A549 (cell line): ENCODE results near the gene TRIM7. TPM values are rescaled to one million over a fixed set of nuclear protein-coding genes. Genes with fewer than 3 reads are reported as not detected.

Experiments
- ATAC-seq, 2 experiments: fragments of 200-7000 bp in 1 of 2; fragments of >200 bp in 1 of 2; cut with Nextera tagmentation in 1 of 2; cut with Tn5 transposase in 1 of 2; 3 replicates each; pipeline versions ENCODE4 v1.8.0 to v1.9.1; 2018 to 2020; ENCODE audit warnings: mild to moderate bottlenecking in 1 of 2, moderate library complexity in 1 of 2
- CTCF ChIA-PET: fragments of 300-600 bp; sonication (Branson Sonifier 250); formaldehyde crosslinking; extraction: SDS; loops from one replicate; lab custom pipeline; 2021; ENCODE audit warnings: antibody characterized with exemption, inconsistent platforms; lab: Yijun Ruan, JAX
- POLR2A ChIA-PET: fragments of 350-600 bp; formaldehyde crosslinking; extraction: SDS; loops from one replicate; lab custom pipeline; 2021; ENCODE audit warnings: antibody characterized with exemption, inconsistent platforms; lab: Yijun Ruan, JAX
- DNase-seq, 2 experiments: peaks; one replicate each; pipeline versions ENCODE4 v3.0.0 to v3.0.0-alpha.2; 2011 to 2016; ENCODE audit warnings: low read depth in 1 of 2, low spot score in 1 of 2
- FAIRE-seq: peaks from 2 replicates; lab custom pipeline; 2011; peaks lifted over from hg19 to GRCh38; lab: Jason Lieb, UNC
- H3K27ac ChIP-seq, 2 experiments: fragments of >200 bp; sonication (Bioruptor Twin); formaldehyde crosslinking; 3 replicates each; pipeline ENCODE4 v1.5.1; 2016 to 2017
- H3K4me1 ChIP-seq: fragments of >200 bp; sonication (Bioruptor Twin); formaldehyde crosslinking; 3 replicates; pipeline ENCODE4 v1.6.1; 2016
- H3K4me2 ChIP-seq: fragments of >200 bp; sonication (Bioruptor Twin); formaldehyde crosslinking; 3 replicates; pipeline ENCODE4 v1.6.1; 2016
- H3K4me3 ChIP-seq: fragments of >200 bp; sonication (Bioruptor Twin); formaldehyde crosslinking; 3 replicates; pipeline ENCODE4 v1.5.1; 2016
- H3K9me3 ChIP-seq: fragments of >200 bp; sonication (Bioruptor Twin); formaldehyde crosslinking; 3 replicates; pipeline ENCODE4 v1.6.1; 2016
- CBX8 ChIP-seq: fragments of 200-600 bp; sonication (generic); IDR thresholded peaks from 2 replicates; pipeline ENCODE4 v1.6.1; 2016
- CHD2 ChIP-seq: fragments of 150-350 bp; IDR thresholded peaks from 2 replicates; pipeline ENCODE4 v1.6.1; 2014; ENCODE audit warnings: low read length; ENCODE audit not compliant: partially characterized antibody
- HDAC2 ChIP-seq: fragments of 200-600 bp; sonication (generic); IDR thresholded peaks from 2 replicates; pipeline ENCODE4 v1.6.1; 2016
- MAZ ChIP-seq: fragments of 150-350 bp; IDR thresholded peaks from 2 replicates; pipeline ENCODE4 v1.6.1; 2014; ENCODE audit warnings: antibody characterized with exemption, low read depth, low read length, borderline replicate concordance
- RFX5 ChIP-seq: fragments of 450-650 bp; IDR thresholded peaks from 2 replicates; pipeline ENCODE4 v1.7.1; 2014; ENCODE audit warnings: antibody characterized with exemption, mild to moderate bottlenecking, moderate library complexity
- TFCP2L1 ChIP-seq: fragments of 250-450 bp; sonication (Bioruptor Pico); IDR thresholded peaks from 2 replicates; pipeline ENCODE4 v1.5.0; 2021; ENCODE audit warnings: mild to moderate bottlenecking
- TP53 ChIP-seq: fragments of 250-450 bp; sonication (Bioruptor Pico); IDR thresholded peaks from 2 replicates; pipeline ENCODE4 v1.5.0; 2021; ENCODE audit warnings: mild to moderate bottlenecking, moderate library complexity
- WGBS: methylation state at CpG from one replicate; pipeline ENCODE4 v1.1.6; 2017; ENCODE audit errors: missing lambda C conversion rate; 5-methylcytosine and 5-hydroxymethylcytosine counted together
- polyA plus RNA-seq, 4 experiments: library from polyadenylated mRNA; depleted of rRNA in 3 of 4; stranded (reverse); fragments of >200 nt; fragmentation: RNase III in 1 of 4; extraction: RNeasy Plus Mini Kit Qiagen cat#74134 plus additional on column Dnase treatment in 1 of 4; gene quantifications; 2 replicates in 3 of 4; 3 replicates in 1 of 4; pipeline ENCODE4 v1.2.3, GENCODE V29; 2011 to 2017
- TF ChIP-seq, protein P1 (sequence below): IDR thresholded peaks from 2 replicates; pipeline ENCODE4 v1.6.1; 2012
- TF ChIP-seq, protein P2 (sequence below): fragments of 450-650 bp; IDR thresholded peaks from 2 replicates; pipeline ENCODE4 v1.6.1; 2014; ENCODE audit warnings: antibody characterized with exemption
- TF ChIP-seq, protein P3 (sequence below): fragments of 250-450 bp; sonication (Bioruptor Pico); IDR thresholded peaks from 2 replicates; pipeline ENCODE4 v1.5.0; 2021; ENCODE audit warnings: mild to moderate bottlenecking, moderate library complexity, borderline replicate concordance
- TF ChIP-seq, protein P4 (sequence below): IDR thresholded peaks from 2 replicates; pipeline ENCODE4 v1.6.1; 2012; ENCODE audit warnings: low read depth, borderline replicate concordance
- TF ChIP-seq, protein P5 (sequence below): fragments of 150-350 bp; IDR thresholded peaks from 2 replicates; pipeline ENCODE4 v1.6.1; 2014; ENCODE audit warnings: low read depth, mild to moderate bottlenecking, low read length
- TF ChIP-seq, protein P6 (sequence below): fragments of >200 bp; sonication (Bioruptor Twin); formaldehyde crosslinking; IDR thresholded peaks from 2 replicates; pipeline ENCODE4 v1.6.1; 2016

The TRIM7 gene
- polyA plus RNA-seq, 2 of the 4 experiments (the other 2 are of a cell fraction), result 21.8 to 30.7 TPM

DNA sequence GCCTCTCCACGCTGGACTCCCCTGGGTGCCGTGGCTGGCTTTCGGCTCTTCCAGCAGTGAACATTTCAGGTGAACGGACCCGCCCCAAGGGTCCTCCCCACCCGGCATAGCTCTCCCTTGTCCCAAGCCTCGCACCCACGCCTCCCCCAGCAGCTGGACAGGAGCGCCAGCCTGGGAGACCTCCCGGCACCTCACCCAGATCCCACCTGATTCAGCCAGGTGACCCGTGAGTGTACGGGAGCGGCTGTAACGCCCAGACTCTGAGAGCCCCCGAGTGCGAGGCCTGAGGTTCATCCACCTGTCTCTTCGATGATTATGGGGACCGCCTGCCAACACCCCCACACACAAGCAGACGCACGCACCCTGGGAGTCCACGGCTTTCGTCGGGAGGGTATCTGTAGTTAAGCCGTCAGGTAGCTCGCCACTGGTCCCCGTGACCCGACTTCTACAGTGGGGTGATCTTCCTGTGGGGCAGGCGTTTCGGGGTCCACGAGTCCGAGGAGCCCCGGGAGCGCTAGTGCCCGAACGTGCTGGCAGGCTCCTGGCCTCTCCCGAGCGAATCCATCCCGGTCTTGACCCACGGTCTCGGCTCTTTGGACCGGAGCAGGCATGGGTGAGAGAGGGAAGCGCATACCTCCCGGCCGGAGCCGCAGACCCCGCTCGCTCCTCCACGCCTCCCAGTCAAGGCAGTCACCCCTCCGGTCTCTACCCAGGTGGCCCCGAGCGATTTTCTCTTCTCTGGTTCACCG lies 14.9 kb downstream of the TRIM7 start:
- POLR2A ChIA-PET, result interaction anchor here (1.3 to 6.4 kb wide), 4 partner anchors 15 to 45 kb away, joined by 3 to 159 read pairs (median 26); partner anchors contain the start of genes TRIM41 and TRIM7
- no peak for FAIRE-seq
- H3K9me3 ChIP-seq, result no peaks in the 10 kb centered on the region
- peak overlapping the region; percentile 82 for H3K4me3 ChIP-seq
- CTCF ChIA-PET, result interaction anchor here (0.7 to 4.5 kb wide), 14 partner anchors 8 to 406 kb away, joined by 3 to 33 read pairs (median 5); partner anchors contain the start of gene TRIM7
- TF ChIP-seq TFCP2L1 (CRISPR knock-in tag) (0 out of 2 replicates have a peak, but pooled peaks have one; percentile 40), TP53 (CRISPR knock-in tag) (no peak), MAZ (no peak), RFX5 (no peak), CHD2 (no peak)
- TF ChIP-seq, protein P1, sequence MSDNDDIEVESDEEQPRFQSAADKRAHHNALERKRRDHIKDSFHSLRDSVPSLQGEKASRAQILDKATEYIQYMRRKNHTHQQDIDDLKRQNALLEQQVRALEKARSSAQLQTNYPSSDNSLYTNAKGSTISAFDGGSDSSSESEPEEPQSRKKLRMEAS, result peak; percentile 5; the same call in 1 of the 2 replicates
- TF ChIP-seq, protein P2, sequence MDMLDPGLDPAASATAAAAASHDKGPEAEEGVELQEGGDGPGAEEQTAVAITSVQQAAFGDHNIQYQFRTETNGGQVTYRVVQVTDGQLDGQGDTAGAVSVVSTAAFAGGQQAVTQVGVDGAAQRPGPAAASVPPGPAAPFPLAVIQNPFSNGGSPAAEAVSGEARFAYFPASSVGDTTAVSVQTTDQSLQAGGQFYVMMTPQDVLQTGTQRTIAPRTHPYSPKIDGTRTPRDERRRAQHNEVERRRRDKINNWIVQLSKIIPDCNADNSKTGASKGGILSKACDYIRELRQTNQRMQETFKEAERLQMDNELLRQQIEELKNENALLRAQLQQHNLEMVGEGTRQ, result no peak
- TF ChIP-seq, all 56 proteins: peak for 2
- DNase-seq (no peak), ATAC-seq (peak in 1 of 2 experiments; percentile 1; a peak in 2 of 6 replicates)
- peak overlapping the region; percentile 96 for H3K27ac ChIP-seq
- 2% methylated on average over 25 of the region's 52 CpGs for WGBS
- peaks cover 19% of the 10 kb centered on the region for H3K4me1 ChIP-seq
- peak overlapping the region; percentile 99 for H3K4me2 ChIP-seq

DNA sequence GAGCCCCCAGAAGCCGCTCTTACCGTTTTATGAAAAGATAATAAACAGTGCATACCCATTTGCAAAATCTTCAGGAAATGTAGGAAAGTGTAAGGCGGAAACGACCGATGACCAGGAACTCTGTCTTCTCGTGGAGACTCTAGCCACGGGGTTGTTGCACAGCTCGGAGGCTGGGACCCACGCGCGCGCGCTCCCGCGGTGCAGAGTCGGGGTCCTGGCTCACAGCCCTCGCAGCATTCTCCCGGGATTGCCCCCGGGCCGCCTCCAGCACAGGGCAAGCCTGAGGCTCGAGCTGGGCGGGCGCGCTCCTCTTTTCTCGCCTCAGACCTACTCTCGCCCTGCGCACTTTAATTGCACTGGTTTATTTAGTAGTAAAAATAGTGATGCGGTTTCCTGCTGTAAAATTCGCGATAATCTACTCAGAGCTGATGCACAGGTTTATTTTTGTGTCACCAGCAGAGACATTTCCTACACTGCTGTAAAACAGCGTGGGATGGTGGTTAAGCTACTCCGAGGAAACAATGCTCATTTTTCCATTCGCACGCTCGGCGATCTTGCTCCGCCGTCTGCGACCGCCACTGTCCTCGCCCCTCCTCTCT lies 15.5 kb downstream of the TRIM7 start:
- ChIA-PET POLR2A (interaction anchor here (1.5 to 6.4 kb wide), 3 partner anchors 16 to 45 kb away, joined by 4 to 159 read pairs (median 48); partner anchors contain the start of genes TRIM41 and TRIM7), CTCF (interaction anchor here (0.7 to 4.5 kb wide), 14 partner anchors 8 to 405 kb away, joined by 3 to 33 read pairs (median 6); partner anchors contain the start of gene TRIM7)
- Histone ChIP-seq H3K4me2 (peak overlapping the region; percentile 99), H3K27ac (peak overlapping the region; percentile 96), H3K4me1 (peaks cover 22% of the 10 kb centered on the region), H3K4me3 (peak overlapping the region; percentile 82), H3K9me3 (no peaks in the 10 kb centered on the region)
- TF ChIP-seq, protein P3, sequence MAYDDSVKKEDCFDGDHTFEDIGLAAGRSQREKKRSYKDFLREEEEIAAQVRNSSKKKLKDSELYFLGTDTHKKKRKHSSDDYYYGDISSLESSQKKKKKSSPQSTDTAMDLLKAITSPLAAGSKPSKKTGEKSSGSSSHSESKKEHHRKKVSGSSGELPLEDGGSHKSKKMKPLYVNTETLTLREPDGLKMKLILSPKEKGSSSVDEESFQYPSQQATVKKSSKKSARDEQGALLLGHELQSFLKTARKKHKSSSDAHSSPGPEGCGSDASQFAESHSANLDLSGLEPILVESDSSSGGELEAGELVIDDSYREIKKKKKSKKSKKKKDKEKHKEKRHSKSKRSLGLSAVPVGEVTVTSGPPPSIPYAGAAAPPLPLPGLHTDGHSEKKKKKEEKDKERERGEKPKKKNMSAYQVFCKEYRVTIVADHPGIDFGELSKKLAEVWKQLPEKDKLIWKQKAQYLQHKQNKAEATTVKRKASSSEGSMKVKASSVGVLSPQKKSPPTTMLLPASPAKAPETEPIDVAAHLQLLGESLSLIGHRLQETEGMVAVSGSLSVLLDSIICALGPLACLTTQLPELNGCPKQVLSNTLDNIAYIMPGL (CRISPR knock-in tag), result 0 out of 2 replicates have a peak, but pooled peaks have one; percentile 5
- TF ChIP-seq, protein P4, sequence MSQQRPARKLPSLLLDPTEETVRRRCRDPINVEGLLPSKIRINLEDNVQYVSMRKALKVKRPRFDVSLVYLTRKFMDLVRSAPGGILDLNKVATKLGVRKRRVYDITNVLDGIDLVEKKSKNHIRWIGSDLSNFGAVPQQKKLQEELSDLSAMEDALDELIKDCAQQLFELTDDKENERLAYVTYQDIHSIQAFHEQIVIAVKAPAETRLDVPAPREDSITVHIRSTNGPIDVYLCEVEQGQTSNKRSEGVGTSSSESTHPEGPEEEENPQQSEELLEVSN, result 0 out of 2 replicates have a peak, but pooled peaks have one; percentile 14
- TF ChIP-seq, protein P5, sequence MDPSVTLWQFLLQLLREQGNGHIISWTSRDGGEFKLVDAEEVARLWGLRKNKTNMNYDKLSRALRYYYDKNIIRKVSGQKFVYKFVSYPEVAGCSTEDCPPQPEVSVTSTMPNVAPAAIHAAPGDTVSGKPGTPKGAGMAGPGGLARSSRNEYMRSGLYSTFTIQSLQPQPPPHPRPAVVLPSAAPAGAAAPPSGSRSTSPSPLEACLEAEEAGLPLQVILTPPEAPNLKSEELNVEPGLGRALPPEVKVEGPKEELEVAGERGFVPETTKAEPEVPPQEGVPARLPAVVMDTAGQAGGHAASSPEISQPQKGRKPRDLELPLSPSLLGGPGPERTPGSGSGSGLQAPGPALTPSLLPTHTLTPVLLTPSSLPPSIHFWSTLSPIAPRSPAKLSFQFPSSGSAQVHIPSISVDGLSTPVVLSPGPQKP, result no peak
- TF ChIP-seq CBX8 (no peak), HDAC2 (peak; percentile 9; the same call in 1 of the 2 replicates)
- TF ChIP-seq, protein P6, sequence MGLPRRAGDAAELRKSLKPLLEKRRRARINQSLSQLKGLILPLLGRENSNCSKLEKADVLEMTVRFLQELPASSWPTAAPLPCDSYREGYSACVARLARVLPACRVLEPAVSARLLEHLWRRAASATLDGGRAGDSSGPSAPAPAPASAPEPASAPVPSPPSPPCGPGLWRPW, result no peak
- ATAC-seq, result peak in 1 of 2 experiments; percentile 9; a peak in 3 of 6 replicates
- DNase-seq, result no peak
- no peak for FAIRE-seq
- WGBS, result 2% methylated on average over 36 of the region's 41 CpGs
